Neural crest cell (in vitro differentiated cells): ENCODE data around the gene GRK2. TPM values are rescaled to one million over a fixed set of nuclear protein-coding genes. Genes with fewer than 3 reads are reported as not detected.
A peak's percentile ranks its signal among the peaks of the same experiment; 100 is the strongest.

Source experiments
- DNase-seq: peaks from one replicate; pipeline ENCODE4 v3.0.0; 2021; ENCODE audit warnings: low read depth, mixed read lengths, low spot score
- H3K27ac Mint-ChIP-seq: one replicate; pipeline ENCODE4 v1.8.0; 2021; ENCODE audit warnings: mild to moderate bottlenecking, mixed read lengths; ENCODE audit not compliant: unreplicated experiment
- H3K27me3 Mint-ChIP-seq: 2 replicates; pipeline ENCODE4 v1.8.0; 2021; ENCODE audit warnings: low read depth, mild to moderate bottlenecking, mixed read lengths
- H3K36me3 Mint-ChIP-seq: 2 replicates; pipeline ENCODE4 v1.8.0; 2021; ENCODE audit warnings: low read depth, mild to moderate bottlenecking, mixed read lengths
- H3K4me1 Mint-ChIP-seq: 2 replicates; pipeline ENCODE4 v1.8.0; 2021; ENCODE audit warnings: mixed read lengths
- H3K4me3 Mint-ChIP-seq: one replicate; pipeline ENCODE4 v1.8.0; 2021; ENCODE audit warnings: mild to moderate bottlenecking, mixed read lengths
- H3K9me3 Mint-ChIP-seq: 2 replicates; pipeline ENCODE4 v1.8.0; 2021; ENCODE audit warnings: mixed read lengths
- total RNA-seq: library from RNA; stranded (reverse); gene quantifications from 2 replicates; pipeline ENCODE4 v1.2.1, GENCODE V29; 2021
- TF ChIP-seq, protein P1 (sequence below): fragments of 200-600 bp; sonication (generic); conservative IDR thresholded peaks from 2 replicates; pipeline ENCODE4 v1.5.0; 2021; ENCODE audit warnings: antibody characterized with exemption, mild to moderate bottlenecking

Gene GRK2
- total RNA-seq, 1 donor from 2014 or later: 51.3 TPM

DNA sequence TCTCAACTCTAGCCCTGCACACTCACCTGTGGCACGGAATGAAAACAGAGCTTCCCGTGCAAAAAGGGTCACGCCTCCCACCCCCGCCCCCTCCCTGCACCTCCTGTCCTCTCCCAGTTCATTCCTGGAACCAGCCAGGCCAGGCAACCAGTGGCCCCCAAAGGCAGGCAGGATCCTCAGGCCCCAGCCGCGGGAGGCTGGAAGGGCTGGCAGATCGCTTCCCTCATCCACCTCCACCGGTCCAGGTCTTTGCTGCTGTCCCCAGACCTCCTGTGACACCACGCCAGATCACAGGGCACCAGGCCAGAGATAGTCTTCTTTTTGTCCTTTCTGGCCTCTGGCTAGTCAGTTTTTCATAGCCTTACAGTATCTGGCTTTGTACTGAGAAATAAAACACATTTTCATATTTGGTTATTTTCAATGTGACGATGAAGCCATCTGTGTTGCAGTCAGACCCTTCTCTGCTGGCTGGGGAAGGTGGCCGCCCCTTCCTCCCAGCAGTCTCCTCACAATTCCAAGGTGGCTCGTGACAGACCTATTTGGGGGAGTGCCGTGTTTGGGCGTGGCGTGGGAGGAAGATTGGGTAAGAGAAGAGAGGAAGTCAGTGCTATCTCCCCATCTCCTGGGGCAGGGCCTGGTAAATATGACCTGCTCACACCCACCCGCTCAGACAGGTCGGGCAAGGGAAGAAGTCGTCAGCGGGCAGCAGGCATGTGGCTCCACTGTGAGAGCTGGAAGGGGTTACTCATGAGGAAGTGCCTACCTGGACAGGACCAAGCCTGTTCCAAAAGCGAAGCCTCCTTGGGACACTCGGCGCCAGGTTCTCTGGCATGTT lies 46.1 kb downstream of the GRK2 start:
- no peaks in the 10 kb centered on the region for H3K9me3 Mint-ChIP-seq
- DNase-seq: no peak
- H3K36me3 Mint-ChIP-seq: no peaks in the 10 kb centered on the region
- peaks cover 18% of the 10 kb centered on the region for H3K4me1 Mint-ChIP-seq
- TF ChIP-seq, protein P1, sequence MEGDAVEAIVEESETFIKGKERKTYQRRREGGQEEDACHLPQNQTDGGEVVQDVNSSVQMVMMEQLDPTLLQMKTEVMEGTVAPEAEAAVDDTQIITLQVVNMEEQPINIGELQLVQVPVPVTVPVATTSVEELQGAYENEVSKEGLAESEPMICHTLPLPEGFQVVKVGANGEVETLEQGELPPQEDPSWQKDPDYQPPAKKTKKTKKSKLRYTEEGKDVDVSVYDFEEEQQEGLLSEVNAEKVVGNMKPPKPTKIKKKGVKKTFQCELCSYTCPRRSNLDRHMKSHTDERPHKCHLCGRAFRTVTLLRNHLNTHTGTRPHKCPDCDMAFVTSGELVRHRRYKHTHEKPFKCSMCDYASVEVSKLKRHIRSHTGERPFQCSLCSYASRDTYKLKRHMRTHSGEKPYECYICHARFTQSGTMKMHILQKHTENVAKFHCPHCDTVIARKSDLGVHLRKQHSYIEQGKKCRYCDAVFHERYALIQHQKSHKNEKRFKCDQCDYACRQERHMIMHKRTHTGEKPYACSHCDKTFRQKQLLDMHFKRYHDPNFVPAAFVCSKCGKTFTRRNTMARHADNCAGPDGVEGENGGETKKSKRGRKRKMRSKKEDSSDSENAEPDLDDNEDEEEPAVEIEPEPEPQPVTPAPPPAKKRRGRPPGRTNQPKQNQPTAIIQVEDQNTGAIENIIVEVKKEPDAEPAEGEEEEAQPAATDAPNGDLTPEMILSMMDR: no peak
- no peak overlapping the region for H3K4me3 Mint-ChIP-seq
- no peaks in the 10 kb centered on the region for H3K27me3 Mint-ChIP-seq
- no peak overlapping the region for H3K27ac Mint-ChIP-seq

DNA sequence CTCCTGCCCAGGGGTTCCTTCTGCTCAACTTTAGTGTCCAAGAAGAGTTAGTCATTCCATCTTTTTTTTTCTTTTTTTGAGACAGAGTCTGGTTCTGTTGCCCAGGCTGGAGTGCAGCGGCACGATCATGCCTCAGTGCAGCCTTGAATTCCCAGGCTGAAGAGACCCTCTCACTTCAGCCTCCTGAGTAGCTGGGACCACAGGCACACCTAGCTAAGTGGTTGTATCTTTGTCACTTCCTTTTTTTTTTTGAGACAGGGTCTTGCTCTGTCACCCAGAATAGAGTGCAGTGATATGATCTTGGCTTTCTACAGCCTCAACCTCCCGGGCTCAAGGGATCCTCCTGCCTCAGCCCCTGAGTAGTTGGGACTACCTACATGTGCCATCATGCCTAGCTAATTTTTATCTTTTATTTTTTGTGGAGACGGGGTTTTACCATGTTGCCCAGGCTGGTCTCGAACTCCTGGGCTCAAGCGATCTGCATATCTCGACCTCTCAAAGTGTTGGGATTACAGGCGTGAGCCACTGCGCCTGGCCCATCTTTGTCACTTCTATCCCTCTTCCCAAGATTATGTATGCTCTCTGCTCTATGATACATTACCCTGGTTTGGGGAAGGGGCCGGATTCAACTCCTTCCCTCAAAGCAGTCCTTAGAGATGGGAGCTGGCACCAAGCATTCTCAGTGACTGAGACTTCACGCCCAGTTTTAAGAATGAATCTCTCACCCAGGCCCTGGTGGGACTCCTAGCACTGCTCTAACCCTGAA lies 47.0 kb downstream of the GRK2 start:
- Mint-ChIP-seq H3K9me3 (no peaks in the 10 kb centered on the region), H3K27ac (no peak overlapping the region), H3K4me3 (peak overlapping the region; percentile 44), H3K4me1 (peaks cover 24% of the 10 kb centered on the region), H3K27me3 (no peaks in the 10 kb centered on the region), H3K36me3 (no peaks in the 10 kb centered on the region)
- TF ChIP-seq, protein P1: no peak
- no peak for DNase-seq

GRCh38 chr11:67314218-67314617 lies 47.9 kb downstream of the GRK2 start:
- DNase-seq: no peak
- H3K9me3 Mint-ChIP-seq: no peaks in the 10 kb centered on the region
- TF ChIP-seq, protein P1: no peak
- H3K4me1 Mint-ChIP-seq: peaks cover 29% of the 10 kb centered on the region
- peak overlapping the region; percentile 64 for H3K4me3 Mint-ChIP-seq
- H3K36me3 Mint-ChIP-seq: no peaks in the 10 kb centered on the region
- H3K27ac Mint-ChIP-seq: no peak overlapping the region
- peaks cover 2% of the 10 kb centered on the region for H3K27me3 Mint-ChIP-seq

- TF ChIP-seq, protein P1: no peak
- peak overlapping the region; percentile 83 for H3K4me3 Mint-ChIP-seq
- no peaks in the 10 kb centered on the region for H3K9me3 Mint-ChIP-seq
- H3K36me3 Mint-ChIP-seq: no peaks in the 10 kb centered on the region
- no peak for DNase-seq
- no peak overlapping the region for H3K27ac Mint-ChIP-seq
- H3K27me3 Mint-ChIP-seq: peaks cover 2% of the 10 kb centered on the region
- peaks cover 33% of the 10 kb centered on the region for H3K4me1 Mint-ChIP-seq
These were observed 49.1 kb downstream of the GRK2 start for GRCh38 chr11:67315325-67315909.

- TF ChIP-seq, protein P1: no peak
- H3K4me3 Mint-ChIP-seq: peak overlapping the region; percentile 92
- no peaks in the 10 kb centered on the region for H3K36me3 Mint-ChIP-seq
- peak overlapping the region; percentile 35 for H3K27ac Mint-ChIP-seq
- H3K27me3 Mint-ChIP-seq: peaks cover 2% of the 10 kb centered on the region
- H3K9me3 Mint-ChIP-seq: no peaks in the 10 kb centered on the region
- no peak for DNase-seq
- peaks cover 34% of the 10 kb centered on the region for H3K4me1 Mint-ChIP-seq
These were observed 50.6 kb downstream of the GRK2 start for GRCh38 chr11:67316882-67317204.
